GM18505 (cell line): Measurements from ENCODE around the gene OSBPL6.
"Not testable (repeated sequence)": the region's sequence is repeated elsewhere in the genome, so short reads cannot be mapped to it uniquely, and the experiment has no call there.

ENCODE experiments used
- ATAC-seq: cut with Tn5 transposase; IDR thresholded peaks from one replicate; pipeline ENCODE4 v1.9.1; 2021; ENCODE audit not compliant: unreplicated experiment
- POLR2A ChIP-seq: IDR thresholded peaks from 4 replicates; pipeline ENCODE4 v1.6.1; 2011; ENCODE audit warnings: borderline replicate concordance; ENCODE audit not compliant: insufficient read depth, insufficient read length; ENCODE audit errors: extremely low read depth

OSBPL6 gene

DNA sequence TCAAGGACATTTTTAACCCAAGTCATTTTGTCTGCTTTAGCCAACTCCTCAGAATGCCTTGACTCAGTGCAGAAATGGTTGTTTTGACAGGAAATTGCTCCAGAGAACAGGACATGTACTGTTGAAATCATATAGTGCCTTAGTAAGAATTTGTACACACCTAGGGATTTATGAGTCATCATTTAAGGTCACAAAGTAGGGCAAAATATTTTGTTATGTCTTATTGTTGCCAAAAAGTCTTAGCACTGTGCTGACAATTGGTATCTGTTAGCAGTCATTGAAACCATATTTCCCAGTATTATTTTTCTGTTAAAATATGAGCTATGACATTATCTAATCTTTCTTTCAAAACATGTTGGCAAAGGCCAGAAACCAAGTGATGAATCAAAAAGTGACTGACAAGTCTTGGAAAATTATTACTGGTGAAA, 104.5 kb downstream of the OSBPL6 start:
- no peak for TF ChIP-seq POLR2A
- ATAC-seq: no peak

DNA sequence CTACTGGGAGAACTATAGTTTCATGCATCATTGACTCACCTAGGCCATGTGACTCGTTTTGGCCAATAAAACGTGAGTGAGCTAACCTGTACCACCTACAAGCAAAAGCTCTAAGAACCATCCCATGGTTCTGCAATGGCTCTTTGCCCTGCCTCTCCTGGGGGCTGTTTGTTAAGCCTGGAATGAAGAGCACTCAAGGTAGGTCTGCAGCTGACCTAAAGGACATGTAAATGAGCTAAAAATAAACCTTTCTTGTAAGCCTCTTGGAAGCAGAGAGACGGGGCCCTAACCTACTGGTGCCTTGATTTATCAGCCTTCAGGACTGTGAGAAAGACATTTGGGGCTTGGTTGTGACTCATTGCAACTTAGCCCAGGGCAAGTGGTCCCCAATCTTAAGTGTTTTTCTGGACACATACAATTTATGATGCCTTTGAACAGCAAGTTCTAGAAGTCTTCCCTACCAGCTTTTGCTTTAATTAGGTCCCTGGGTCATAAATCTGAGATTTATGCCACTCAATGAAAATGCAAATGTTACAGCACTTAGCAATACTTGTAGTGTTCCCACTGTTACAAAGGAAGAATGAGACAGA, 107.4 kb downstream of the OSBPL6 start:
- TF ChIP-seq POLR2A: no peak
- ATAC-seq: no peak

DNA sequence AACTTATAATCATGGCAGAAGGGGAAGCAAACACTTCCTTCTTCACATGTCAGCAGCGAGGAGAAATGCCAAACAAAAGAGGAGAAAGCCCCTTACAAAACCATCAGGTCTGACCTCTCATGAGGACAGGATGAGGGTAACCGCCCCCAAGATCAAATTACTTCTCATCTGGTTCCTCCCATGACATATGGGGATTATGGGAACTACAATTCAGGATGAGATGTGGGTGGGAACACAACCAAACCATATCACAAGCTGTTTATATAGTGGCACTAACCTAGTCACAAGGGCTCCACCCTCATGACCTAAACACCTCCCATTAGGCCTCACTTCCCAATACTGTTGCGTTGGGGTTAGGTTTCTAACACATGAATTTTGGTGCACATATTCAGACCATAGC, 110.0 kb downstream of the OSBPL6 start:
- no peak for TF ChIP-seq POLR2A
- ATAC-seq: no peak

- TF ChIP-seq POLR2A: no peak
- ATAC-seq: peak; percentile 98
These were observed 112.2 kb downstream of the OSBPL6 start for GRCh38 chr2:178306352-178307073.

DNA sequence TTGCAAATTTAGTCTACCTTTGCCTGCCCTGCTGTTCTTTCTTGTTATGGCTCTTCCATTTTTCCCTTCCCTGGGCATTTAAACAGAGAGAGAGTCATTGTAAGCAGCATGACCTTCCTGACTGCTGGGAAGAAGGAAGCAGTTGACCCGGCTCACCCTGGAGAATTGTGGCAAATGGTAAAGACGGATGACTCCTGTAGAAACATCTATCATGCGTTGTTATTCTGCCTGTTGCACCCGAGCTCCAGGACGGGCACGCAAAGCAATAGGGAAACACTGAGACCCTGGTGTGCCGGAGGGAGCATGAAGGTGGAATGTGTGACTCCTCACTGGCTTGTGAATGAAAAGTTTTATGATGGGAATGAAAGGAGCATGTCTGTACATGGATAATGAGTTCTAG, 113.3 kb downstream of the OSBPL6 start:
- TF ChIP-seq POLR2A: no peak

GRCh38 chr2:178309541-178309940, 115.2 kb downstream of the OSBPL6 start:
- ATAC-seq: no peak
- TF ChIP-seq POLR2A: no peak

More for the DNA sequence above, 113.3 kb downstream of the OSBPL6 start:
- ATAC-seq: no peak

DNA sequence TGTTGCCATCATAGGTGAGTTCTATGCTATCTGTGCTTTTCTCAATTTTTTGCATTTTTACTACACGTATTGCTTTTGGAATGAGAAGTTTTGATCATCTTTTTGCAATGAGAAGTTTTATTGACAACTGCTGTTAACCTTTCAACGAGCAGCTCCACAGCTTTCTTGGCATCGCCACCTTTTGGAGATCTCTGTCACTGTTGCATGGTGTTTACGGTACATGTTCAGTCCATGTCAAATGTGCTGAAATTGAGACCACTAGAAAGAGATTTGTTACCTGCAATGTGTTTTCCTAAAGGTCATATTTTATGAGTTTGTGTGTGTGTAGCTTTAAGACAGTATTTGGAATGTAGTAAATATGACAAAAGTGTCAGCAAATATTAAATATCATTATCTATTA, 120.8 kb downstream of the OSBPL6 start:
- no peak for ATAC-seq

GRCh38 chr2:178315488-178315948, 121.2 kb downstream of the OSBPL6 start:
- ATAC-seq: no peak
- no peak for TF ChIP-seq POLR2A

More for the DNA sequence above, 120.8 kb downstream of the OSBPL6 start:
- TF ChIP-seq POLR2A: no peak

DNA sequence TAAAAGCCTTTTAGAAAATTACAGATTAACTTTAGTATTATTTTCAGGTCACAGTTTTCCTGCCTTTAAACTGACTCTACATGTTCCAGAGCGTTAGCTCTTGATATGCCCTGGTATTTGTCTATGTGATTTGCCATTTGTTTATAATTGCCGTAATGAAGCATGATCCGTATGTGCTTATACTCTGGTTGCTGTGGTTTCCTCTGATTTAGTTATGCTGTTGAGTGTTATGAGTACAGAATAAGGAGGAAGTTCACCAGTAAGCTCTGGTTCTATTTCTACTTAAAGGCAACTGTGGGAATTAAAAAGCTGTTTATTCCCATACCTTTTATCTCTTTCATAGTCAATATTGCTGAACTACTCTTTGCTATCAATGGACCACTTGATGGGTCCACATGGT, 123.5 kb downstream of the OSBPL6 start:
- no peak for ATAC-seq
- TF ChIP-seq POLR2A: no peak

DNA sequence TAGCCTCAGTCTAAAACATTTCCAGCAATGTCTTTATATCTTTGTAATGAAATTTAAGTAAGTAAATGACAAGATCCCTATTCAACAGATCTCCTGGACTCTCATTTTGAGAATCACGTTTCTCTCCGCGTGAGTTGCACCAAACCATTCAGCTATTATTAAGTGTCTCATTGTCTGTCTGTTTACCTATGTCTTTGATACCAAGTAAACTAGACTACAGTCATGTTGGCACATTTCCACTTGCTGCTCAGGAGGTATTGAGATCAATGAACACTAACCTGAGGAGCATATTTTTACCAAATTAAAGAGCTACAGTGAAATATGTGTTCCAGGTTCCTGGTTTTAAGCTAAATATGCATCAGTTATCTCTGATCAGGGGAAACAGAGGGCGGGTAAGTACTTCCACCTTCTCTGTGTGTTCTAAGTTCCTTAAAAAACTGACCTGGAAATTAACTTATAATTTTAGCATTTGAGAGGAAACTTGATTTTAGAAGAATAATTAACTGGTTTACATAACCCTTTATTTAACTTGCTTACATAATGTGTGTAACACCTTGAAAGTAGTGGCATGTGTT, 125.8 kb downstream of the OSBPL6 start:
- ATAC-seq: no peak

GRCh38 chr2:178322068-178322467, 127.8 kb downstream of the OSBPL6 start:
- TF ChIP-seq POLR2A: no peak
- ATAC-seq: no peak

More for the DNA sequence above, 125.8 kb downstream of the OSBPL6 start:
- TF ChIP-seq POLR2A: no peak

DNA sequence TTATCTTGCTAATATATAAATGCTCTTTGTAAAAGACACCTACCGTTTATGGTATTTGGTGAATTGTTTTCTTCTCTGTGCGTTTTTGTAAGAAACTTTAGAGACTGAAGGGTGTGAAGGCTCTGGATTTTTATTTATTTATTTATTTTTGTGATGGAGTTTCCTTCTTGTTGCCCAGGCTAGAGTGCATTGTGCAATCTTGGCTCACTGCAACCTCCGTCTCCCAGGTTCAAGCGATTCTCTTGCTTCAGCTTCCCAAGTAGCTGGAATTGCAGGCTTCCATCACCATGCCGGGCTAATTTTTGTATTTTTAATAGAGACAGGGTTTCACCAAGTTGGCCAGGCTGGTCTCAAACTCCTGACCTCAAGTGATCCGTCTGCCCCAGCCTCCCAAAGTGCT, 129.0 kb downstream of the OSBPL6 start:
- not testable (repeated sequence) for ATAC-seq

GRCh38 chr2:178324077-178324476, 129.8 kb downstream of the OSBPL6 start:
- TF ChIP-seq POLR2A: no peak
- ATAC-seq: no peak

- ATAC-seq: no peak
- no peak for TF ChIP-seq POLR2A
These were observed 131.0 kb downstream of the OSBPL6 start for GRCh38 chr2:178325268-178325667.
